ENCODE data around the gene SGMS2.

- TF ChIP-seq POLR2A (IDR thresholded peaks at IDR 0.05; ENCODE audit: low read depth, low read length) (no peak), POLR2AphosphoS5 (IDR thresholded peaks at IDR 0.05; ENCODE audit: low read depth, low read length) (no peak), TAF1 (IDR thresholded peaks at IDR 0.05; ENCODE audit: low read depth, low read length) (no peak)
Observed at GRCh38 chr4:107780665-107781064, 44.1 kb upstream of the SGMS2 start.
